GM12873 (cell line): ENCODE measurements around the gene HBA2.

Source experiments
- CTCF ChIP-seq: IDR thresholded peaks from 2 replicates; pipeline ENCODE4 v1.5.1; 2012; ENCODE audit warnings: low read depth, mild to moderate bottlenecking, moderate library complexity, low read length, control low read depth; ENCODE audit not compliant: insufficient read depth; ENCODE audit errors: missing control alignments

Gene HBA2

GRCh38 chr16:140175-140857 lies 32.4 kb upstream of the HBA2 start:
- no peak for TF ChIP-seq CTCF

GRCh38 chr16:142405-142967 lies 30.2 kb upstream of the HBA2 start:
- no peak for TF ChIP-seq CTCF

- TF ChIP-seq CTCF = no peak
These were observed 29.6 kb upstream of the HBA2 start for GRCh38 chr16:143047-143446.

GRCh38 chr16:143456-143855 lies 29.2 kb upstream of the HBA2 start:
- TF ChIP-seq CTCF = no peak

- no peak for TF ChIP-seq CTCF
These were observed 27.9 kb upstream of the HBA2 start for GRCh38 chr16:144797-145252.

- no peak for TF ChIP-seq CTCF
These were observed 26.0 kb upstream of the HBA2 start for GRCh38 chr16:146646-147045.

GRCh38 chr16:149024-149660 lies 23.5 kb upstream of the HBA2 start:
- TF ChIP-seq CTCF = no peak
